ENCODE results near the gene KRT14. TPM values are rescaled to one million over a fixed set of nuclear protein-coding genes. Genes with fewer than 3 reads are reported as not detected.
"Not testable (repeated sequence)": the region's sequence is repeated elsewhere in the genome, so short reads cannot be mapped to it uniquely, and the experiment has no call there.

KRT14 gene
- total RNA-seq, 1 experiment from 2014 or later: 0.15 TPM

GRCh38 chr17:41544491-41544892 lies 42.2 kb downstream of the KRT14 start:
- ChIA-PET CTCF (no interaction called here), POLR2A (ENCODE audit: unreplicated experiment) (no interaction called here)
- 0 out of 2 replicates have a peak, but pooled peaks cover 5% of the 10 kb centered on the region for H3K79me2 ChIP-seq (ENCODE audit: low read length)
- no peak overlapping the region for H3K9ac ChIP-seq (ENCODE audit: low read length)
- no peaks in the 10 kb centered on the region for H4K20me1 ChIP-seq (ENCODE audit: low read length)
- H3K9me3 ChIP-seq (ENCODE audit: low read length): no peaks in the 10 kb centered on the region
- intact Hi-C loops (cut with micrococcal nuclease): loop anchor here (10.0 kb wide), 1 partner anchor 740 kb away; no protein-coding TSS in a partner anchor
- H3K27me3 ChIP-seq (ENCODE audit: low read length): no peaks in the 10 kb centered on the region
- peaks cover 60% of the 10 kb centered on the region for H3K4me1 ChIP-seq (ENCODE audit: insufficient read depth, low read length)
- no peaks in the 10 kb centered on the region for H3F3A ChIP-seq (ENCODE audit: low read length, unreplicated experiment)
- no peaks in the 10 kb centered on the region for H3K36me3 ChIP-seq (ENCODE audit: low read depth, low read length)
- no peak for ATAC-seq
- no TSS peak for BruUV-seq (replicated peaks)
- no peak overlapping the region for H3K4me3 ChIP-seq (ENCODE audit: low read length)
- TF ChIP-seq EZH2phosphoT487 (IDR thresholded peaks at IDR 0.05; ENCODE audit: borderline replicate concordance, low read length) (no peak), EZH2 (IDR thresholded peaks at IDR 0.05; ENCODE audit: low read length, unreplicated experiment) (no peak), CTCF (conservative IDR thresholded peaks at IDR 0.05; ENCODE audit: low read depth, low read length) (no peak)
- H3K9me2 ChIP-seq (replicated peaks; ENCODE audit: low read length): no peaks in the 10 kb centered on the region
- H3K27ac ChIP-seq (ENCODE audit: low read length): peak overlapping the region; percentile 18; the same call in 1 of the 2 replicates
- no peak overlapping the region for H2AFZ ChIP-seq (ENCODE audit: low read length)
- no peak overlapping the region for H3K4me2 ChIP-seq (ENCODE audit: low read length)
- DNase-seq: no peak

- BruUV-seq (replicated peaks); H3K9me2 ChIP-seq (replicated peaks; ENCODE audit: low read length); H3K79me2 ChIP-seq (ENCODE audit: low read length); H3K9me3 ChIP-seq (ENCODE audit: low read length); H3F3A ChIP-seq (ENCODE audit: low read length, unreplicated experiment); ATAC-seq; H2AFZ ChIP-seq (ENCODE audit: low read length); H3K4me2 ChIP-seq (ENCODE audit: low read length); H4K20me1 ChIP-seq (ENCODE audit: low read length); H3K27ac ChIP-seq (ENCODE audit: low read length); H3K27me3 ChIP-seq (ENCODE audit: low read length); DNase-seq; H3K36me3 ChIP-seq (ENCODE audit: low read depth, low read length); H3K9ac ChIP-seq (ENCODE audit: low read length); H3K4me3 ChIP-seq (ENCODE audit: low read length): not testable (repeated sequence)
- intact Hi-C loops (cut with micrococcal nuclease): loop anchor here (10.0 kb wide), 1 partner anchor 738 kb away; no protein-coding TSS in a partner anchor
- ChIA-PET POLR2A (ENCODE audit: unreplicated experiment) (interaction anchor here (0.6 kb wide), 1 partner anchor 652 kb away, joined by 5 read pairs; no protein-coding TSS in a partner anchor), CTCF (interaction anchor here (0.6 kb wide), 1 partner anchor 22 kb away, joined by 6 read pairs; no protein-coding TSS in a partner anchor)
- H3K4me1 ChIP-seq (ENCODE audit: insufficient read depth, low read length): peaks cover 62% of the 10 kb centered on the region
Measured at GRCh38 chr17:41542786-41543185, 43.9 kb downstream of the KRT14 start.

- Histone ChIP-seq H3K4me3 (ENCODE audit: low read length) (no peak overlapping the region), H3K79me2 (ENCODE audit: low read length) (0 out of 2 replicates have a peak, but pooled peaks cover 5% of the 10 kb centered on the region), H2AFZ (ENCODE audit: low read length) (no peak overlapping the region), H3K27ac (ENCODE audit: low read length) (no peak overlapping the region), H3K36me3 (ENCODE audit: low read depth, low read length) (no peaks in the 10 kb centered on the region), H3K9me3 (ENCODE audit: low read length) (no peaks in the 10 kb centered on the region), H3F3A (ENCODE audit: low read length, unreplicated experiment) (no peaks in the 10 kb centered on the region), H3K4me1 (ENCODE audit: insufficient read depth, low read length) (peaks cover 62% of the 10 kb centered on the region), H3K9me2 (replicated peaks; ENCODE audit: low read length) (no peaks in the 10 kb centered on the region), H4K20me1 (ENCODE audit: low read length) (no peaks in the 10 kb centered on the region), H3K4me2 (ENCODE audit: low read length) (no peak overlapping the region), H3K27me3 (ENCODE audit: low read length) (no peaks in the 10 kb centered on the region), H3K9ac (ENCODE audit: low read length) (no peak overlapping the region)
- BruUV-seq (replicated peaks): no TSS peak
- ChIA-PET POLR2A (ENCODE audit: unreplicated experiment) (interaction anchor here (0.6 kb wide), 1 partner anchor 652 kb away, joined by 5 read pairs; no protein-coding TSS in a partner anchor), CTCF (interaction anchor here (0.6 kb wide), 1 partner anchor 21 kb away, joined by 6 read pairs; no protein-coding TSS in a partner anchor)
- DNase-seq (no peak), ATAC-seq (no peak)
- intact Hi-C loops (cut with micrococcal nuclease): loop anchor here (10.0 kb wide), 1 partner anchor 738 kb away; no protein-coding TSS in a partner anchor
- TF ChIP-seq CTCF (conservative IDR thresholded peaks at IDR 0.05; ENCODE audit: low read depth, low read length): no peak
- TF ChIP-seq EZH2 (IDR thresholded peaks at IDR 0.05; ENCODE audit: low read length, unreplicated experiment): no peak
- TF ChIP-seq EZH2phosphoT487 (IDR thresholded peaks at IDR 0.05; ENCODE audit: borderline replicate concordance, low read length): no peak
Measured at GRCh38 chr17:41542357-41542756, 44.3 kb downstream of the KRT14 start.
